AG08395 (cell line): ENCODE results near the gene CYP3A4.
"Not testable (repeated sequence)": the region's sequence is repeated elsewhere in the genome, so short reads cannot be mapped to it uniquely, and the experiment has no call there.

Experiments used
- DNase-seq: peaks from one replicate; pipeline ENCODE4 v3.0.0; 2012; ENCODE audit warnings: mixed read lengths, low spot score

Gene CYP3A4

GRCh38 chr7:99723201-99723600 lies 60.8 kb downstream of the CYP3A4 start:
- DNase-seq, result not testable (repeated sequence)

DNA sequence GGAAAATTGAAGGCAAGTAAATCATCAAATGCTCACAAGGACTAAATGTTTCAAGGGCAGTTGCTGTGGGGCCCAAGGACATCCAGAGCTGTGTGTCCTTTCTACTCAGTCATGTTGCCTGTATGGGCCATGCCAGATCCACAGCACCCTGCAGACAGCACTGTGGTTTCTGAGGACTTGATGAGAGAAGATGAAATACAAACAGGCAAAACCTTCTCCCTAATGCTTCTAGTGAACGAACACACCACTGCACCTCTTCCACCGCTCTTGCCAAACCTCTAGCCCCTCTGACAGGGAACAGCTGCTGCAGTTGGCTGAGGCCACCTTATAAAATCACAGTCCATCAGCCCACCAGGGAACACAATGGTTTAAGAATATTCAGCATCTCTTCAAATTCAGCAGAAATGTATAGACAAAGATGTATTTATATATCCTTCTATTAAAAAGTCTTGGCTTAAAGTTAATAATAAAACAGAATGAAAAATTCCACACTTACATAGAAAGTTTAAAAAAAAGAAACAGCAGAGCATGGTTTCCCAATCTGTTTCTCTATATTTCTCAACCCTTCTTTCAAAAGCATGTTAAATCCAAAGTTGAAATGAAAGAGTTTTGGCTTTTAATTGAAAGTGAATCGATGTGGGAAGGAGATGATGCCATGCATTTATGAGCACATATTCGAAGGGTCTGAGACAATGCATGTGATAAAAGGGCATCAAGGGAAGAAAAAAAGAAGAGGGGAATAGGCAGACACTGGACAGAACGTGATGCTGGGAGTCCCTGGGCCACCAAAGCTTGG lies 63.0 kb downstream of the CYP3A4 start:
- DNase-seq, result no peak

GRCh38 chr7:99719996-99720769 lies 63.8 kb downstream of the CYP3A4 start:
- no peak for DNase-seq

GRCh38 chr7:99713995-99714570 lies 69.9 kb downstream of the CYP3A4 start:
- DNase-seq, result no peak

DNA sequence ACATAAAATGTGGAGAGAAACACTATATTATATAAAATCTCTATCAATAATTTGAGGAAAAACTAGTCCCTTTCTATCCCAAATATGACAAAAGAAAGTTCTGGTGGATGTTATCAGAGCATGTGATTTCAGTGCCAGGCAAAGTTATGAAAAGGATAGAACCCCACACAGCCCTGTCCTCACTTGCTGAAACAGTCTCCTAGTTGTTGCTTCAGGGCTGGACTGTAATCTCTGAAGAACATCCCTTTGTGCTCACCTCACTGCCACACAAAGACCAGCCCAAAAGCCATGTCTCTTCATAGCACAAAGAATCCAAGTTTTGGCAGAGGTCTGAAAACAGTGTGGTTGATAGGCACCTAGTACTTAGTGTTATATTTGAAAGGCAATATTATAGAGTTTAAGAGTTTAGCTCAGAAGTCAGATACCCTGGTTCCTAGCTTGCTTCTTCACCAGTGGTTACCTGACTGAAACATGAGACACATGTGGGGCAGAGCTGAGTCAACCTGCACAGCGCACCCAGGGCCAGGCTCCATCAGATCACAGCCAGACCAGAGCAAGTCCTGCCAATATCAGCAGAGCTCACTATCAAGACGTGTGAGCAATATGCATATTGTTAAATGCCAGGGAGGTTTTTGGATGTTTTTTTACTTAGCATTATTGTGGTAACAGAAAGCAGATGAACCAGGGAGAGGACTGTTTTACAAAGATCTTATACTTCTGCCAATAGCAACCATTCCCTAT lies 74.0 kb downstream of the CYP3A4 start:
- no peak for DNase-seq

- DNase-seq, result no peak
Measured at GRCh38 chr7:99709260-99709659, 74.7 kb downstream of the CYP3A4 start.

DNA sequence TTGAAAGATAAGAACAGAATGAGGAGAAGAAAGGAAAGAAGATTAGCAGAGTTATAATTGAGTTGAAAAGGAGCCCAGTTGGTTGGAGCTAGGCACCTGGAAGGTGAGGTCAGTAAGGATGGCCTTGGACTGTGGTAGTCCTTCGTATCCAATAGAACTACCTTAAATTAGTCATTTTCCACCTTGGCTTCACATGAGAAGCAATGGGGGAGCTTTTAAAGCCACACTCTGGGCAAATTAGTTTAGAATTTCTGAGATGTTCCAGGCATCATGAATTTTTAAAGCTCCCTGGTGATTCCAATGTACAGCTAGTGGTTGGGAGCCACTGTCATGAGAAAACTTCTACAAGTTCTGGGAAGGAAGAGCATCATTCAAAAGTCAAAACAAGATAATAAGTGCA lies 76.9 kb downstream of the CYP3A4 start:
- no peak for DNase-seq
